DOHH2 (cell line): Measurements from ENCODE around the gene RAB7A.

Experiments
- H3F3A ChIP-seq: fragments of 200-600 bp; sonication (generic), shearing (Covaris generic); 2 replicates; pipeline ENCODE4 v1.6.0; 2016; ENCODE audit warnings: antibody characterized with exemption, mild to moderate bottlenecking; ENCODE audit not compliant: control insufficient read depth, insufficient read depth
- H3K27ac ChIP-seq: fragments of 200-600 bp; sonication (generic); 2 replicates; pipeline ENCODE4 v1.5.1; 2014; ENCODE audit warnings: low read depth, mild to moderate bottlenecking, low read length, moderate library complexity
- H3K27me3 ChIP-seq: fragments of 200-600 bp; sonication (generic); 2 replicates; pipeline ENCODE4 v1.6.1; 2014; ENCODE audit warnings: mild to moderate bottlenecking, low read length, mixed read lengths; ENCODE audit not compliant: control insufficient read depth
- H3K36me3 ChIP-seq: fragments of 200-600 bp; sonication (generic); 2 replicates; pipeline ENCODE4 v1.6.1; 2014; ENCODE audit warnings: mild to moderate bottlenecking, low read length, moderate library complexity, mixed read lengths; ENCODE audit not compliant: control insufficient read depth
- H3K4me1 ChIP-seq: fragments of 200-600 bp; sonication (generic); 2 replicates; pipeline ENCODE4 v1.6.1; 2014; ENCODE audit warnings: mild to moderate bottlenecking, low read length, mixed read lengths; ENCODE audit not compliant: control insufficient read depth
- H3K4me2 ChIP-seq: fragments of 200-600 bp; sonication (generic); 2 replicates; pipeline ENCODE4 v1.6.0; 2014; ENCODE audit warnings: mild to moderate bottlenecking, low read length, moderate library complexity
- H3K4me3 ChIP-seq: fragments of 200-600 bp; sonication (generic); 2 replicates; pipeline ENCODE4 v1.5.1; 2014; ENCODE audit warnings: mild to moderate bottlenecking, low read length, mixed read lengths
- H3K79me2 ChIP-seq: fragments of 200-600 bp; sonication (generic); 2 replicates; pipeline ENCODE4 v1.6.1; 2014; ENCODE audit warnings: mild to moderate bottlenecking, low read length, mixed read lengths; ENCODE audit not compliant: control insufficient read depth
- H3K9me2 ChIP-seq: fragments of 200-600 bp; sonication (generic); replicated peaks from 2 replicates; pipeline ENCODE4 v1.6.1; 2014; ENCODE audit warnings: mild to moderate bottlenecking, low read length, mixed read lengths; ENCODE audit not compliant: control insufficient read depth
- H3K9me3 ChIP-seq: fragments of 200-600 bp; sonication (generic); 2 replicates; pipeline ENCODE4 v1.6.1; 2014; ENCODE audit warnings: antibody characterized with exemption, low read length, mixed read lengths; ENCODE audit not compliant: control insufficient read depth, insufficient read depth
- H4K20me1 ChIP-seq: fragments of 200-600 bp; sonication (generic); 2 replicates; pipeline ENCODE4 v1.6.0; 2014; ENCODE audit warnings: low read depth, mild to moderate bottlenecking, antibody characterized with exemption, low read length, moderate library complexity; ENCODE audit not compliant: control insufficient read depth, insufficient read depth
- CTCF ChIP-seq: fragments of 200-600 bp; sonication (generic); IDR thresholded peaks from one replicate; pipeline ENCODE4 v1.5.1; 2014; ENCODE audit warnings: antibody characterized with exemption, mild to moderate bottlenecking, low read depth, low read length; ENCODE audit not compliant: poor library complexity, severe bottlenecking
- EZH2phosphoT487 ChIP-seq: fragments of 200-600 bp; sonication (generic); IDR thresholded peaks from 2 replicates; pipeline ENCODE4 v1.6.1; 2017; ENCODE audit warnings: borderline replicate concordance, mild to moderate bottlenecking, antibody characterized with exemption, low read length, moderate library complexity, mixed read lengths

Gene RAB7A

DNA sequence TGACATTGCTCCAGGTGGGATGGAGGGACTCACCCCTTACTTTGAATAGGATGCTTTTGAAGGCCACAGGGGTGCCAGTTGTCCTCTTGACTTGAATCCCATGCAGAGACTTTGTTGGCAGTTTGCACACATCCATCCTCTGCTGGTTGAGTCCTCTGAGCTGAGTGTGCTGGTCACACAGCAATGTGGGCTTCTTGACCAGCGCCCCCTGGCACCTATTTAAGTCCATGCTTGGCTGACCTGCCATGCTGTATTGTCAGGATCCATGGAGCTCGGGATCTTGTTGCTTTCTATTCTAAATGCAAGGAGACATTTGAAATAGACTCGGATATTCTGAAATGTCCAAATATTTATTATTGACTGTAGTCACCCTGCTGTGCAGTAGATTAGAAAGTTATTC lies 19.8 kb downstream of the RAB7A start:
- Histone ChIP-seq H3K79me2 (peaks cover 96% of the 10 kb centered on the region), H3K9me2 (no peaks in the 10 kb centered on the region)

DNA sequence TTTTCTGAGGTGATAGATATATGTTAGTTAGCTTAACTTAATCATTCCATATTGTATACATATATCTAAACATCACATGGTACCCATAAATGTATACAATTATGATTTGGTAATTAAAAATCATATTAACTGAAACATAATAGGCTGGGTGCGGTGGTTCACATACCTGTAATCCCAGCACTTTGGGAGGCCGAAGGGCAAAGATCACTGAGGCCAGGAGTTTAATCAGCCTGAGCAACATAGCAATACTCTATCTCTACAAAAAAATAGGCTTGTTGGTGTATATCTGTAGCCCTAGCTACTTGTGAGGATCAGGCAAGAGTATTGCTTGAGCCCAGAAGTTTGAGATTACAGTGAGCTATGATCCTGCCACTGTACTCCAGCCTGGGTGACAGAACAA lies 20.9 kb downstream of the RAB7A start:
- Histone ChIP-seq H4K20me1 (no peaks in the 10 kb centered on the region), H3K9me3 (no peaks in the 10 kb centered on the region; the same call in 1 of the 2 replicates), H3F3A (no peaks in the 10 kb centered on the region), H3K4me2 (no peak overlapping the region), H3K27ac (no peak overlapping the region), H3K36me3 (peaks cover 33% of the 10 kb centered on the region), H3K79me2 (peaks cover 98% of the 10 kb centered on the region), H3K27me3 (no peaks in the 10 kb centered on the region), H3K4me3 (no peak overlapping the region), H3K4me1 (no peaks in the 10 kb centered on the region), H3K9me2 (no peaks in the 10 kb centered on the region)
- TF ChIP-seq EZH2phosphoT487: no peak
- TF ChIP-seq CTCF: no peak

More for the DNA sequence above, 19.8 kb downstream of the RAB7A start:
- Histone ChIP-seq H3K27ac (no peak overlapping the region), H3K4me1 (no peaks in the 10 kb centered on the region), H3K9me3 (no peaks in the 10 kb centered on the region; the same call in 1 of the 2 replicates), H3F3A (no peaks in the 10 kb centered on the region), H3K4me3 (no peak overlapping the region), H3K36me3 (peaks cover 38% of the 10 kb centered on the region), H4K20me1 (no peaks in the 10 kb centered on the region), H3K4me2 (no peak overlapping the region), H3K27me3 (no peaks in the 10 kb centered on the region)
- TF ChIP-seq EZH2phosphoT487: no peak
- no peak for TF ChIP-seq CTCF

DNA sequence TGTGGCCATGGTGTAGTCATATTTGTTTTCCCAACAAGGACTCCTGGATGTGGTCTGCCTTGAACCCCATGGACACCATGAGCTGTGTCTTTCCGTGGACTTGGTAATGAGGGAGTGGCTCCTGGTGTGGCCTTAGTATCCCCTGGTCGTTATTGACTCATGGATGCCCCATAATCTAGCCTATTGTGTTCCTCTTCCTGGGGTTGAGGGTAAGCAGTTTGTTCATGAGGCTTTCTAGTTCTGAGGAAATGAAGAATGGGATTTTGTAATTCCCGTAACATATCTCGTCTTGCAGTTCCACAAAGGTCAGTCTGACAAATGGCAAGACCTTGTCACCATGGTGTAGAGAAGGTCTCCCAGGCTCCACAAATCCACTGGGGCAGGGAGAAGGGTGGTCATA lies 22.6 kb downstream of the RAB7A start:
- no peaks in the 10 kb centered on the region for H4K20me1 ChIP-seq
- H3K27me3 ChIP-seq: no peaks in the 10 kb centered on the region
- H3K36me3 ChIP-seq: peaks cover 23% of the 10 kb centered on the region
- H3K9me2 ChIP-seq: no peaks in the 10 kb centered on the region
- no peaks in the 10 kb centered on the region for H3K9me3 ChIP-seq
- H3K4me3 ChIP-seq: no peak overlapping the region
- no peak overlapping the region for H3K4me2 ChIP-seq
- H3K79me2 ChIP-seq: peaks cover 98% of the 10 kb centered on the region
- no peaks in the 10 kb centered on the region for H3F3A ChIP-seq
- no peaks in the 10 kb centered on the region for H3K4me1 ChIP-seq
- no peak for TF ChIP-seq CTCF
- no peak for TF ChIP-seq EZH2phosphoT487
- H3K27ac ChIP-seq: no peak overlapping the region
